GM12801 (cell line): ENCODE data around the gene CST7.

ENCODE experiments used
- TF ChIP-seq, protein P1 (sequence below): IDR thresholded peaks from one replicate; pipeline ENCODE4 v1.5.1; 2011; ENCODE audit warnings: control low read depth; ENCODE audit not compliant: insufficient read length; ENCODE audit errors: extremely low read depth

The CST7 gene

GRCh38 chr20:24943731-24944130 is 5.3 kb upstream of the CST7 start:
- TF ChIP-seq, protein P1, sequence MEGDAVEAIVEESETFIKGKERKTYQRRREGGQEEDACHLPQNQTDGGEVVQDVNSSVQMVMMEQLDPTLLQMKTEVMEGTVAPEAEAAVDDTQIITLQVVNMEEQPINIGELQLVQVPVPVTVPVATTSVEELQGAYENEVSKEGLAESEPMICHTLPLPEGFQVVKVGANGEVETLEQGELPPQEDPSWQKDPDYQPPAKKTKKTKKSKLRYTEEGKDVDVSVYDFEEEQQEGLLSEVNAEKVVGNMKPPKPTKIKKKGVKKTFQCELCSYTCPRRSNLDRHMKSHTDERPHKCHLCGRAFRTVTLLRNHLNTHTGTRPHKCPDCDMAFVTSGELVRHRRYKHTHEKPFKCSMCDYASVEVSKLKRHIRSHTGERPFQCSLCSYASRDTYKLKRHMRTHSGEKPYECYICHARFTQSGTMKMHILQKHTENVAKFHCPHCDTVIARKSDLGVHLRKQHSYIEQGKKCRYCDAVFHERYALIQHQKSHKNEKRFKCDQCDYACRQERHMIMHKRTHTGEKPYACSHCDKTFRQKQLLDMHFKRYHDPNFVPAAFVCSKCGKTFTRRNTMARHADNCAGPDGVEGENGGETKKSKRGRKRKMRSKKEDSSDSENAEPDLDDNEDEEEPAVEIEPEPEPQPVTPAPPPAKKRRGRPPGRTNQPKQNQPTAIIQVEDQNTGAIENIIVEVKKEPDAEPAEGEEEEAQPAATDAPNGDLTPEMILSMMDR = no peak

GRCh38 chr20:24949756-24950127 is 673 bp downstream of the CST7 start:
- TF ChIP-seq, protein P1 = no peak

GRCh38 chr20:24950128-24950835 is 1.2 kb downstream of the CST7 start:
- TF ChIP-seq, protein P1 = no peak

DNA sequence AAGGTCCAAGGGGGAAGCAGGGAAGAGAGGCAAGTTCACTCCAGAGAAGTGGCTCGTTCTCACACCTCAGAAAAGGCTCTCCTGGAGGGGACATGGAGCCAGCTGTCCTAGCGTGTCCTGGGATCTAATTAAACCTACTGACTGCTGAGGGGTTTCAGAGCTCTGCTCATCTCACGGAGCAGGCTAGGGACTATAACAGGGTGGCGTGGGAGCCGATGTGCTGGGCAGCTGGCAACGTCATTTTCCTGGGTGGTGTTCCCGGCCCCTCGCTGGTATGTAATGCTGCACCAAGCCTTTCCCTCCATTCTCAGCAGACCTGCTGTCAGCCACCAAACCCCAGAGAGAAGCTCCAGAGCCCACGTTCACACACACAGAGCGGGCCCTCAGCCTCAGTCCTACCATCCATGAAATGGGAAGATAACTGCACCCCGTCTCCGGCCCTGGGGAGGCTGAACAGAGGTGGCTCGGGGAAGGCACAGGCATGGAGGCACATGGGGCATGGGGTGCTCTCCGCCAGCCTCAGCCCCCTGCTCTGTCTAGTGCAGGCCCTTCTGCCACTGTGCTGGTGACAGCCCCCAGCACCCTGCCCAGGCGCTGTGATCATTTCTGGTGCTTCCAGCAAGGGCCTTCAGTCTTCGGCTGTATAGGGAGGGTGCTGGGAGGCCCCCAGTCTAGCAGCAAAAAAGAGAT is 1.9 kb downstream of the CST7 start:
- TF ChIP-seq, protein P1 = no peak

DNA sequence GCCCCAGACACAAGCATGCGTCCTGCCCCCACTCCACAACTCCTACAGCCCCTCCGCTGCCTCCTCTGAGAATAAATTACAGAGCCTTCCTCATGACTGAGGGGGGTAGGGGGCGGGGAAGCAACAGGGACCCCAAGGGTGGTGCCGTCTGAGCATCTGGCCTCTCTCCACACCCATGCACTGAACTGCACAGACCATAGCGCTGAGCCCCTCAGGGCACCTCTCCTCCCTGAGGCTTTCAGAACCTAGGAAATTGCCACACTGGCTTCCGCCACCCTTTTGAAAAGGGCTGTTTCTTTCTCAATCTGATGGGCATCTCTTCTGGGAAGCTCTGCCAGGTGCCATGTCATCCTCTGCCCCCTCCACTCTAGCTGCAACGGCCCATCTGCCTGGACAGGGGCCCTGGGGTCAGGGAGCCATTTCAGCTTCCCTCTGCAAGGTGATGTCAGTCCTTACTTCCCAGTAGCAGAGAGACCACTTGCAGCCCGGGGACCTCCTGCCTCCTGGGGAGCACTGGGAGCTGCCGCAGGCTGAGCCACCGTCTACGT is 2.5 kb downstream of the CST7 start:
- TF ChIP-seq, protein P1 = no peak

GRCh38 chr20:24952376-24953208 is 3.5 kb downstream of the CST7 start:
- TF ChIP-seq, protein P1 = no peak

- TF ChIP-seq, protein P1 = no peak
Observed at GRCh38 chr20:24953209-24953575, 4.1 kb downstream of the CST7 start.
